H1 (cell line): Measurements from ENCODE around the gene BCL2L1. TPM values are rescaled to one million over a fixed set of nuclear protein-coding genes. Genes with fewer than 3 reads are reported as not detected.
A peak's percentile ranks its signal among the peaks of the same experiment; 100 is the strongest.

Experiments
- CHD2 ChIP-seq: IDR thresholded peaks from 2 replicates; pipeline ENCODE4 v1.6.1; 2012; ENCODE audit warnings: low read length, improper control_type of control experiment
- CHD7 ChIP-seq: fragments of 300-600 bp; sonication (generic); IDR thresholded peaks from 2 replicates; pipeline ENCODE4 v1.7.1; 2012; ENCODE audit warnings: low read length, moderate library complexity, mild to moderate bottlenecking, inconsistent platforms; ENCODE audit not compliant: insufficient replicate concordance
- HDAC6 ChIP-seq: IDR thresholded peaks from one replicate; pipeline ENCODE4 v1.7.1; 2012; ENCODE audit warnings: low read depth, mild to moderate bottlenecking, inconsistent platforms, low read length, moderate library complexity
- JUN ChIP-seq: IDR thresholded peaks from 2 replicates; pipeline ENCODE4 v1.6.1; 2011; ENCODE audit warnings: low read depth, mild to moderate bottlenecking, improper control_type of control experiment, low read length
- KDM1A ChIP-seq: fragments of 200-600, 300-600 bp; sonication (generic); IDR thresholded peaks from 2 replicates; pipeline ENCODE4 v1.7.1; 2016; ENCODE audit warnings: mild to moderate bottlenecking, low read length, borderline replicate concordance
- POLR2A ChIP-seq, 2 experiments: IDR thresholded peaks; 1 replicate in 1 of 2; 2 replicates in 1 of 2; pipeline ENCODE4 v1.6.1; 2011; ENCODE audit warnings: low read depth in 2 of 2, low read length in 2 of 2, mild to moderate bottlenecking in 2 of 2; ENCODE audit errors: control extremely low read depth in 1 of 2
- RAD21 ChIP-seq, 2 experiments: IDR thresholded peaks in 1 of 2; conservative IDR thresholded peaks in 1 of 2; 2 replicates each; pipeline ENCODE4 v1.6.1; 2011; ENCODE audit warnings: low read depth in 2 of 2, low read length in 2 of 2, improper control_type of control experiment in 1 of 2, inconsistent platforms in 1 of 2, mild to moderate bottlenecking in 1 of 2, moderate library complexity in 1 of 2
- SRF ChIP-seq: IDR thresholded peaks from 2 replicates; pipeline ENCODE4 v1.6.1; 2011; ENCODE audit warnings: mild to moderate bottlenecking, low read depth, low read length, moderate library complexity
- SUZ12 ChIP-seq: fragments of 200-600 bp; sonication (generic); IDR thresholded peaks from 2 replicates; pipeline ENCODE4 v1.6.1; 2012; ENCODE audit warnings: mild to moderate bottlenecking, inconsistent platforms, low read length, moderate library complexity, mixed read lengths
- TAF1 ChIP-seq: IDR thresholded peaks from 2 replicates; pipeline ENCODE4 v1.6.1; 2011; ENCODE audit warnings: mild to moderate bottlenecking, low read depth, low read length
- polyA plus RNA-seq, 7 experiments: library from polyadenylated mRNA; depleted of rRNA in 3 of 7; stranded (reverse) in 5 of 7; unstranded in 2 of 7; fragments of >200 nt in 5 of 7; fragments of 200-250 nt in 2 of 7; gene quantifications; 1 replicate in 5 of 7; 2 replicates in 1 of 7; 4 replicates in 1 of 7; pipeline versions ENCODE4 v1.2.1 to v1.2.3, GENCODE V29; 2011 to 2013; ENCODE audit warnings: missing spikeins in 2 of 7, mixed read lengths in 2 of 7
- total RNA-seq: library from RNA; stranded (reverse); fragmentation: NEBNext Ultra II Directional; extraction: Animal tissue kit (Norgen Biotek cat#: 25700); gene quantifications from 2 replicates; pipeline ENCODE4 v1.2.1, GENCODE V29; 2021

BCL2L1 gene
- total and polyA plus RNA-seq, 2 of the 8 experiments (the other 6 are each of a cell fraction or from before 2014, with no cell fraction given) = 64.9 to 66.1 TPM

GRCh38 chr20:31738729-31739549 is 16.3 kb upstream of the BCL2L1 start, which contains the start of gene TPX2 (continued):
- TF ChIP-seq CHD7 (no peak), SRF (no peak), POLR2A (IDR thresholded peaks at IDR 0.05; ENCODE audit: control extremely low read depth in 1 of 2, low read depth in 2 of 2, low read length in 2 of 2) (peak; percentile 86 to 90), RAD21 (IDR thresholded peaks at IDR 0.05 in 1 of 2, conservative IDR thresholded peaks at IDR 0.05 in 1 of 2; ENCODE audit: low read depth in 2 of 2, low read length in 2 of 2) (no peak; a peak in 1 of 4 replicates), KDM1A (no peak; the same call in 1 of the 2 replicates), JUN (no peak), CHD2 (peak; percentile 89), HDAC6 (no peak), TAF1 (peak; percentile 88; the same call in 1 of the 2 replicates), SUZ12 (no peak)
